C4-2B (cell line): Measurements from ENCODE around the gene TULP1.

Experiments
- H3K27ac ChIP-seq: fragments of 450-650 bp; 2 replicates; pipeline ENCODE4 v1.5.1; 2017
- CTCF ChIP-seq: fragments of 450-650 bp; conservative IDR thresholded peaks from 2 replicates; pipeline ENCODE4 v1.5.1; 2017; ENCODE audit warnings: mild to moderate bottlenecking
- ZFX ChIP-seq: fragments of 450-650 bp; IDR thresholded peaks from 2 replicates; pipeline ENCODE4 v1.6.1; 2017

TULP1 gene

GRCh38 chr6:35501784-35502183 lies 10.9 kb downstream of the TULP1 start:
- no peak for TF ChIP-seq CTCF
- no peak for TF ChIP-seq ZFX
- H3K27ac ChIP-seq, result no peak overlapping the region

GRCh38 chr6:35500782-35501181 lies 11.9 kb downstream of the TULP1 start:
- TF ChIP-seq ZFX (no peak), CTCF (no peak)
- H3K27ac ChIP-seq, result no peak overlapping the region

- TF ChIP-seq ZFX, result no peak
- TF ChIP-seq CTCF, result no peak
- no peak overlapping the region for H3K27ac ChIP-seq
Observed at GRCh38 chr6:35499372-35499771, 13.3 kb downstream of the TULP1 start.

GRCh38 chr6:35498422-35499067 lies 14.2 kb downstream of the TULP1 start:
- peak overlapping the region; percentile 97 for H3K27ac ChIP-seq
- TF ChIP-seq CTCF (no peak), ZFX (no peak)

- peak; percentile 55 for TF ChIP-seq ZFX
- no peak for TF ChIP-seq CTCF
- peak overlapping the region; percentile 97 for H3K27ac ChIP-seq
Observed at GRCh38 chr6:35497571-35498421, 14.9 kb downstream of the TULP1 start.

GRCh38 chr6:35496841-35497570 lies 15.7 kb downstream of the TULP1 start, which contains the start of gene TEAD3:
TEAD3 (minus strand) TSS chr6:35497079.
- TF ChIP-seq CTCF (no peak), ZFX (no peak)
- peak within 1 kb of the TSS; percentile 97 for H3K27ac ChIP-seq
